HG03342 (cell line): Measurements from ENCODE around the gene MSANTD1.

Experiments
- ATAC-seq: cut with Tn5 transposase; IDR thresholded peaks from one replicate; pipeline ENCODE4 v1.9.1; 2021; ENCODE audit warnings: mild to moderate bottlenecking, moderate library complexity; ENCODE audit not compliant: unreplicated experiment

The MSANTD1 gene

GRCh38 chr4:3215733-3216132 lies 33.2 kb upstream of the MSANTD1 start:
- ATAC-seq, result no peak

DNA sequence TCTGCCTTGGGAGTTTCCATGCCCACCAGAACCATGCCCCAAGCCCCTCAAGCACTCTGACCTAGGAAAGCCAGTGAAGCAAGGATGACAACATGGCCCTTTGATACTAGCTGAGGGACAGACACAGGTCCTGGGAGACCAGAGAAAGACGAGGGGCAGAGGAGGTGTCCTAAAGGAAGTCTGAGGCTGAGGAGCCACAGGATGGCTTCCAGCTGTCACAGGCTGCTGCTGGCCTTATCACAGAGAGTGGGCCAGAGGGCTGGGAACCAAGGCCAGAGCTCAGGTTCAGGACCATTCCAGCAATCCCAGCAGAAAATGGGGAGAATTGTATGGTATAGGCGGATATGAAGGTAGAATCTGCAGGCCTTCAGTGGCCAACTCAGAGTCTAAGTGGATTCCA lies 31.7 kb upstream of the MSANTD1 start:
- ATAC-seq, result no peak

- no peak for ATAC-seq
Observed at GRCh38 chr4:3217771-3218170, 31.2 kb upstream of the MSANTD1 start.

- ATAC-seq, result no peak
Observed at GRCh38 chr4:3218824-3219760, 29.9 kb upstream of the MSANTD1 start.

DNA sequence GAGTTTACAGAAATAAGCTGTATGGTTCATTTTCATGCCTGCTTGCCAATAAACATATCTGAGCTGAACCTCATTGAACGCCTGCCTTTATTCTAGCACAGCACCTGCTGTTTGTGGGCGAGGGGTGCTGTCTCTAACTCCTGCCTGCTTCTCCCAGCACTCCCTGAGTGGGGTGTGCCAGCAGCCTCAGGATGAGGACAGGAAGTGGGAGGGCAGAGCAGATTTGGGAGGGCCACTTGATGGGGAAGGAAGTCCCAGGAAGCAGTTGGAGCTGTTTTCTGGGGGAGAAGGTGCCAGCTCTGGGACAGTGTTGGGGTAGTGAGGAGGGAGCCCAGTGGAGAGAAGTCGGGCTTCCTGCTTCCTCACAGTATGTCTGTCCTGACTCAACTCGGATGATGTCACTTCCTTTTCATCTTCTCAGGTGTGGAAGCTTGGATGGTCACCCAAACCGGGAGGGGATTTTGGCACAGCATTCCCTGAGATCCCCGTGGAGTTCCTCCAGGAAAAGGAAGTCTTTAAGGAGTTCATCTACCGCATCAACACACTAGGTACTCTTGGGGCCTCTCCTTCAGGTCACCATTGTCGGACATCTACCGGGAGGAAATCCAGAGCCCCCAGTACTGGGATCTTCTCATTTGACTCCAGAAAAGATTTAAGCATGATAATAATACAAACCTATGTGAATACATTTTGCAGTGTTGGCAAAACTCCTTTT lies 29.0 kb upstream of the MSANTD1 start:
- no peak for ATAC-seq

DNA sequence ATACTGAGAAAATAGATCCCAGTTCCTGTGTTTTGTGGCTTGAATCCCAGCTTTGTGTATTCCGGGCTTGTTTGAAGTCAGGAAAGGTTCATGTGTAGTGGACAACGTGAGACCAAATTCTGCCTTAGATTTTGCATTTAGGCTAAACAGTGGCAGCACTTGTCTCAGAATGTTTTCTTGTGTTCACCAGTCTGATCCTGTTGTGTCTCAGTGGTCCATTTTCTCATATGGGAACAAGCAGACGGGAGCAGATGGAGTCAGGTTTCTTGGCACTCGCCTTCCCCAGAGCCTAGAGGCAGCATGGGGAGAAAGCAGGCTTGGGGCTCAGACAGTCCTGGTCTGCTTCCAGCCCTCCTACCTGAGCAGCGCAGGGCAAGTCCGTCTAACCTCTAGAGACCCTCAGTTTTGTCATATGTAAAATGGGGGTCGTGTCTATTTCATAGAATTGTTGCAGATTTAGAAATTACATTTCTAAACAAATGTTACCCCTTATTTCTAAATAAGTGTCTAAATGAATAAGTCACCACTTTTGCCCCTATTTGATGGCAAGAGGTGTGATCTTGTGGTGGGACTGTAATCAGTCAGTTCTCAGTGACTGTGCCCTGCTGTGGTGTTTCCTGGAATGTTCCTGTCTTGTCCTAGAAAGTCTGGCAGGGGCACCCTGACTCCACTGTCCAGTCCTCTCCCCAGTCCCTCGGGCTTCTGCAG lies 28.3 kb upstream of the MSANTD1 start:
- no peak for ATAC-seq

GRCh38 chr4:3221184-3221494 lies 27.8 kb upstream of the MSANTD1 start:
- no peak for ATAC-seq

DNA sequence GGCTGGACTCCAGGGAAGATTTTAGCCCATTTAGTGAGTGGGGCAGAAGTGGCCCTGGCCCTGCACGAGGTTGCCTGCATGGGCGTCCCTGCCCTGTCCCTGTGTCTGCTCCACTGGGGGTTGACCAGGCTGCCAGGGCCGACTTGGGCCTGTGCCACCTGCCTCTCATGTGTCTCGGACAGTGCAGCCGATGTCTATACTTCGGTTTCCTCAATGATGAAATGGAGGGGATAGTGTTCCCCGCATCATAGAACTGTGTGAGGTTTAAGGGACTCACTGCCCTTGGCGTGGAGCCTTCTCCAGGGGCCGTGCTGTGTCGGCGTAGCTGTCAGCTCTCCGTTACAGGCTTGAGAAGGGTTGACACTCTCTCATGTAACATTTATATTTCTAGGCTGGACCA lies 27.0 kb upstream of the MSANTD1 start:
- no peak for ATAC-seq

DNA sequence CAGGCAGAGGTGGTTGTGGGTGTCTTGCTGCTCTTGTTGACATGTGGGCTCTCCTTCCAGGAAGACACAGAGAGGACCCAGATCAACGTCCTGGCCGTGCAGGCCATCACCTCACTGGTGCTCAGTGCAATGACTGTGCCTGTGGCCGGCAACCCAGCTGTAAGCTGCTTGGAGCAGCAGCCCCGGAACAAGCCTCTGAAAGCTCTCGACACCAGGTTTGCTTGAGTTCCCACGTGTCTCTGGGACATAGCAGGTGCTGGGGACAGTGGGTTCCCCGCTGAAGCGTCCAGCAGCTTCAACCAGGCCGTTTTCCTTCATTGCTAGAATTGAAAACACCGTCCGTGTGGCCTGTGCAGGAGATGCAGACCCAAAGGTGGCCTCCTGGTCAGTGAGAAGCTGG lies 25.6 kb upstream of the MSANTD1 start:
- no peak for ATAC-seq

DNA sequence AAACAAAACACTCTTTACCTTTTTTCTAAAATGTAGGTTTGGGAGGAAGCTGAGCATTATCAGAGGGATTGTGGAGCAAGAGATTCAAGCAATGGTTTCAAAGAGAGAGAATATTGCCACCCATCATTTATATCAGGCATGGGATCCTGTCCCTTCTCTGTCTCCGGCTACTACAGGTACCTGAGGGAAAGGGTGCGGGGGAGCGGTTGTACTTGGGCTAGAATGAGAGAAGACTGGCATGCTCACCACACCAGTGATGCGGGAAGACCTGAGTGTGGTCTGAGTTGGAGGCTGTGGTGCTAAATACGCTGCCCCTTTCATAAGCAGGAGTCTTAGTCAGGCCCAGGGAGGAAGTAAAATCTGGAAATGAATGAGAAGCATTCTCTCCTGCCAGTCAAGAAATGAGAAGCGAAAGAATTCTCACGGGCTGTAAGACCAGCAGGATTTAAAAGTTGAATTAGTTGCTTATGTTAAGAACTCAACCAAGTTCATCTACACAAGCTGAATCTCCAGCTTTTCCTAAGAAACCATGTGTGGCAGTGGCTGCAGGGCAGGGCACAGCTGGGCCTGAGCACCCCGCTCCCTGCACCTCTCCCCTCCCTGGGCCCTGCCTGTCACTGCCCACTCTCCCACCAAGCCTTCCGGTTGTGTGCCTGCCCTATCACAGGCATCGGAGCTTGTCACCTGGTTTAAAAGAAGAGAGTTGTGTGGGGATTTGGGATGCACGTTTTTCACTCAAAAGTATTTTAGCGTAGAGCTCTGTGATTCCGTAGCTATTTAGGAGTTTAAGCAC lies 24.8 kb upstream of the MSANTD1 start:
- no peak for ATAC-seq

GRCh38 chr4:3225071-3225850 lies 23.7 kb upstream of the MSANTD1 start:
- ATAC-seq, result no peak

DNA sequence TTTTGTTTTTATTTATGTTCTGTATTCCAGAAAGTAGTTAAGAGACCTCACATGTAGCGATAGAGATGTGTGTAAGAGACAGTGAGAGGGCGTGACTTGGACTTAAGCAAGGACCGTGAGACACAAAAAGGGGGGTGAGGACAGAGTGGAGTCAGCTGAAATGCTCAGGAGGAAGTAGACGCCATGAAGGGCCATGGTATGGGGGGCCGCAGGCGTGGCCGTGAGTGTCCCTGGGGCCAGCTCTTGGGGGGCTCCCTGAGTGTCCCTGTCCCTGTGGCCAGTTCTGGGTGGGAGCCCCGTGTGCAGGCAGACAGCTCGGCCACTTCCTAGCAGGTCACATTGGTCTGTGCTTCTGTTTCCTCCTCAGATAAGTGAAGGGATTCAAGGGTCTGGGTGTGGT lies 23.0 kb upstream of the MSANTD1 start:
- no peak for ATAC-seq

GRCh38 chr4:3226467-3226866 lies 22.5 kb upstream of the MSANTD1 start:
- no peak for ATAC-seq

- ATAC-seq, result no peak
Observed at GRCh38 chr4:3226944-3227343, 22.0 kb upstream of the MSANTD1 start.

GRCh38 chr4:3227878-3228675 lies 20.9 kb upstream of the MSANTD1 start:
- ATAC-seq, result no peak

DNA sequence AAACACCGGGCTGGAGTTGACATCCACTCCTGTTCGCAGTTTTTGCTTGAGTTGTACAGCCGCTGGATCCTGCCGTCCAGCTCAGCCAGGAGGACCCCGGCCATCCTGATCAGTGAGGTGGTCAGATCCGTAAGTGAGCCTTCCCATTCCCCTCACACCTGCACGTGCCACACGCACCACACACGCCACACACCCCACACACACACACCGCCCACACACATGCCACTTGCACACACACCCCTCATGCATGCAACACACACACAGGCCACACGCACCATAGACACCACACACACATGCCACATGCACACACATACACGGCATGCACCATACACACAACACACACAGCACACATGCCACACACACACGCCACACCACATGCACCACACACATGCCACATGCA lies 20.1 kb upstream of the MSANTD1 start:
- ATAC-seq, result no peak

DNA sequence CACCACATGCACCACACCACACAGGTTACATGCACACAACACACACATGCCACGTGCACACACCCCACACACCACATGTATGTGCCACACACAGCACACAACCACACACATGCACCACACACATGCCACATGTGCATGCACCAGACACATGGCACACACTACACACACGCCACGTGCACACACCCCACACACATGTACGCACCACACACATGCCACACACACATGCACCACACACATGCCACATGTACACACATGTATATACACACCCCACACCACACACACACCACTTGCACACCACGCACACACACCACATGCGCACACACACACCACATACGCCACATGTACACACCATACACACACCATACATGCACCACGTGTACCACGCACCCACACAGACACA lies 19.6 kb upstream of the MSANTD1 start:
- ATAC-seq, result no peak

- ATAC-seq, result no peak
Observed at GRCh38 chr4:3229964-3230363, 19.0 kb upstream of the MSANTD1 start.

DNA sequence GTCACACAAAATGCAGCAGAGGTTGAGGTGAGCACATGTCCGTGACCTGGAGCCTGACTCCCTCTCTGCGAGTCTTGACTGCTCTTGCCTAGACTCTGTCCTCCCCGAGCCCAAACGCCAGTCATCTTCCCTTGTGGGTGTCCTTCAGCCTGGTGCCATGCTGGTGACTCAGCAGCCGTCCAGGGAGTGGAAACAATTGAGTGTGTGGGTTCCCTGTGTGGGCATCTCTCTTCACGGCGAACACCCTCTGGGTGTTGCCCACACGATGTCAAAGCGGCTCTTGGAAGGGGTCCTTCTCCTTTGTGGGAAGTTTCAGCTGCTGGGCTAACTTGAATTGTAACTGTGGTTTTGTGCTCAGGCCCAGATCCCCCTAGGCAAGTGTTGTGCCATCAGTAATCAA lies 17.5 kb upstream of the MSANTD1 start:
- ATAC-seq, result no peak
